Right cardiac atrium (tissue), 5 donors: Measurements from ENCODE around the gene GHR. TPM values are rescaled to one million over a fixed set of nuclear protein-coding genes. Genes with fewer than 3 reads are reported as not detected.

Source experiments
- ATAC-seq, 2 donors: fragments of 200-7000 bp; cut with Tn5 transposase; one replicate each; pipeline versions ENCODE4 v1.8.0 to v1.9.1; 2020; ENCODE audit warnings: moderate library complexity in 2 of 2, mild to moderate bottlenecking in 1 of 2
- DNase-seq, 3 donors: peaks; one replicate each; pipeline ENCODE4 v3.0.0-alpha.2; 2020
- H3K27ac ChIP-seq: one replicate; pipeline ENCODE4 v1.5.1; 2013; ENCODE audit warnings: mild to moderate bottlenecking, low read length, control low read depth, moderate library complexity
- H3K27me3 ChIP-seq: one replicate; pipeline ENCODE4 v1.6.1; 2013; ENCODE audit not compliant: control insufficient read depth, insufficient read depth
- H3K4me1 ChIP-seq: one replicate; pipeline ENCODE4 v1.6.1; 2013; ENCODE audit warnings: low read length; ENCODE audit not compliant: control insufficient read depth, insufficient read depth
- H3K4me3 ChIP-seq: one replicate; pipeline ENCODE4 v1.5.1; 2013; ENCODE audit warnings: low read length, control low read depth
- H3K9me3 ChIP-seq: one replicate; pipeline ENCODE4 v1.6.1; 2013; ENCODE audit warnings: low read length; ENCODE audit not compliant: control insufficient read depth
- WGBS: extraction: QIAGEN DNeasy Blood & Tissue Kit; methylation state at CpG from one replicate; pipeline ENCODE4 v1.1.7; 2013; 5-methylcytosine and 5-hydroxymethylcytosine counted together
- intact Hi-C, 4 donors: fragments of 100-400 bp; cut with DNase I; formaldehyde crosslinking; loops; one replicate each; pipeline versions ENCODE4 v1.11.0 to v1.14.0; 2022 to 2023
- polyA plus RNA-seq: library from polyadenylated mRNA; stranded (reverse); fragments of 200-250 nt; gene quantifications from one replicate; pipeline ENCODE4 v1.2.3, GENCODE V29; 2013
- total RNA-seq, 4 donors: library from RNA; stranded (reverse); fragmentation: NEBNext Ultra II Directional; extraction: Animal tissue kit (Norgen Biotek cat#: 25700); gene quantifications; one replicate each; pipeline ENCODE4 v1.2.1, GENCODE V29; 2021
- donor health status: healthy with polysubstance abuse.
- donor health status: DM: no; HTN: yes; CAD: no.
- donor health status: DM: no; HTN: no; CAD: no.
- donor health status: DM: no; HTN: yes; CAD: no; lungs with severe emphysema.
- donor health status: DM: yes; HTN: yes; CAD: no.

GHR gene
- total and polyA plus RNA-seq, 5 donors: 8.1 to 21.8 (median 15.3) TPM

GRCh38 chr5:42600441-42600840 lies 177.2 kb downstream of the GHR start:
- ATAC-seq (no peak), DNase-seq (no peak)
- Histone ChIP-seq H3K4me1 (peaks cover 2% of the 10 kb centered on the region), H3K27me3 (no peaks in the 10 kb centered on the region), H3K9me3 (no peaks in the 10 kb centered on the region), H3K27ac (no peak overlapping the region), H3K4me3 (no peak overlapping the region)
- intact Hi-C loops: no loop called here
- WGBS: 100% methylated on average over 1 of the region's 1 CpG

- Histone ChIP-seq H3K27me3 (no peaks in the 10 kb centered on the region), H3K9me3 (no peaks in the 10 kb centered on the region), H3K4me3 (no peak overlapping the region), H3K27ac (no peak overlapping the region), H3K4me1 (peaks cover 3% of the 10 kb centered on the region)
- DNase-seq (no peak), ATAC-seq (no peak)
- intact Hi-C loops: no loop called here
Measured at GRCh38 chr5:42604171-42604711, 181.0 kb downstream of the GHR start.

DNA sequence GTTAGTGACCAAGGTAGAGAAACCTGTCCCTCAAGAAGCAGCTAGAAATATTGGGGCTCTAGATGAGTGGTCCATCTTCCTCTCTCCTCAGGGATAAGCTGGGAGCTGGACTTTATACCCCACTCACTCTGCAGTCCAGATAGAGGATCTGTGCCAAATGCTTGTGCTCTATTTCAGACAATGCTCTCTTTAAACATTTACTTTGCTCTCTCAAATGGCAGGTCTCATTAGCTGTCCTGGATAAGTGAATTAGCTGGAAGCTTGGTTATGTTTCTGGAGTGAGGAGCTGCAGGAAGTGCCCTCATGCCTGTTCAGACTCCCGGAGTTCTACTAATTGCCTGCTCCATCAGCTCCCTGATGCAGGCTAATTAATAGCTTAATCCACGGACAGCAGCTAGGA lies 182.3 kb downstream of the GHR start:
- Histone ChIP-seq H3K9me3 (no peaks in the 10 kb centered on the region), H3K4me1 (peaks cover 3% of the 10 kb centered on the region), H3K4me3 (no peak overlapping the region), H3K27me3 (no peaks in the 10 kb centered on the region), H3K27ac (no peak overlapping the region)
- no peak for ATAC-seq
- DNase-seq: no peak
- WGBS: 78% methylated on average over 2 of the region's 2 CpGs
- intact Hi-C loops: no loop called here

DNA sequence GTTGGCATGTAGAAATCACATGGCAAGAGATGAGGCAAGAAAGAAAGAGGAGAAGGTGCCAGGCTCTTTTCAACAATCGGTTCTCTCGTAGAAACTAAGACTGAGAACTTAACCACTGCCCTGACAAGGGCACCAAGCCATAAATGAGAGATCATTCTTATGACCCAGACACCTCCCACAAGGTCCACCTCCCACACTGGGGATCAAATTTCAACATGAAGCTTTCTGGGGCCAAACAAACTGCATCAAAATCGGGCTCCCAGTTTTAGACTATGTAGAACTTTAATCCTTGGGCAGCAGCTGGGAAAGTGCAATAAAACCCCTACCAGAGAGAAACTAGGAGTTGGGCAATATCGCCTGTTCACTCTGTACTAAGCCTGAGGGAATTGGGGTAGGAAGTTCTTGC lies 183.2 kb downstream of the GHR start:
- ATAC-seq: no peak
- no peak for DNase-seq
- no peak overlapping the region for H3K27ac ChIP-seq
- no peaks in the 10 kb centered on the region for H3K9me3 ChIP-seq
- H3K4me1 ChIP-seq: peaks cover 3% of the 10 kb centered on the region
- H3K4me3 ChIP-seq: no peak overlapping the region
- 75% methylated on average over 4 of the region's 4 CpGs for WGBS
- H3K27me3 ChIP-seq: no peaks in the 10 kb centered on the region
- intact Hi-C loops: no loop called here

DNA sequence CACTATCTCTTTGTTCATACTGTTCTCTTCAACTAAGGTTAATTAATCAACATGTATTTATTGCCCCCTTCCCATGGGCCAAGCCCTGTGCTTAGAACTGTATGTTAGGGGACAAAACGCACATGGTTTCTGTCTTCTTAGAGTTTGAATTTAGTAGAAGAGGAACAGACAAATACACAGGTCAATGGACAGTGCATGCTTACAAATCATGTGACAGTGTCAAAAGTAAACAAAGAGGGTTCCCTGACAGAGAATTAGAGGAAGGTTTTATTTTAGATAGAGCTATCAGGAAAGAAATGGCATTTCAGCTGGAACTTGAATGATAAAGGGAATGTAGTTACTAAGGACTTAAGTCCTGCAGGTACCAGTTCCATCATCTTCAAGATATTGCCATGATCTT lies 188.2 kb downstream of the GHR start:
- intact Hi-C loops: no loop called here
- H3K27ac ChIP-seq: no peak overlapping the region
- H3K4me3 ChIP-seq: no peak overlapping the region
- no peaks in the 10 kb centered on the region for H3K27me3 ChIP-seq
- 89% methylated on average over 1 of the region's 1 CpG for WGBS
- H3K4me1 ChIP-seq: peaks cover 1% of the 10 kb centered on the region
- no peak for DNase-seq
- ATAC-seq: no peak
- no peaks in the 10 kb centered on the region for H3K9me3 ChIP-seq

DNA sequence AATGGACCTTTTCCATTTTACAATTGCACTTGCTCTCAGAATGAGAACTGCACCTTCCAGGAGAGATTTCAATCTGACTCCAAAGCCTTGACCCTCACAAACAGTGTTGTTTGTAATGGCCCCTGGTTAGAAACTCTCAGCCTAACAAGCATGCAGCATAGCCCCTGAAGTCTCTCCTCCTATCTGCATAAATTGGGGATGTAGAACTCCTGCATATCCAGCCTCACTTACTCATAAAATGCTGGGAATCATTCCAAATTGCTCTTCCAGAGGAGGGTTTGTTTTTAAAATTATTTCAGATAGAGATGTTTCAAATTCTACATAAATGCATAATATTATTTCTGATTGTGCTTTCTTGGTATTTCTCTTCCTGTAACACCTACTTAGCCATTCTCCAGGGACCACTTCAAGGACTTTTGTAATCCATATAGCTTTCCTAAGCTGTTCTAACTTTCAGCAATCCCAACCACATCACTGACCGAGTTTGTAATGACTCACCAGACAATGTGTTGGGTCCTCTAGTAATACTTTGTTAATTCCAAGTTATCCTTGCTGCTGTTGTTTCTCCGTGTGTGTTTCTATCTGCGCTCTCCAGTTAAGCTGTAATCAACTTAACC lies 189.6 kb downstream of the GHR start:
- DNase-seq (no peak), ATAC-seq (peak in 1 of 2 donors; percentile 51)
- WGBS: 53% methylated on average over 3 of the region's 3 CpGs
- H3K27me3 ChIP-seq: no peaks in the 10 kb centered on the region
- no peak overlapping the region for H3K4me3 ChIP-seq
- H3K9me3 ChIP-seq: no peaks in the 10 kb centered on the region
- H3K4me1 ChIP-seq: peaks cover 1% of the 10 kb centered on the region
- H3K27ac ChIP-seq: no peak overlapping the region
- intact Hi-C loops: no loop called here

GRCh38 chr5:42614509-42614908 lies 191.3 kb downstream of the GHR start:
- ATAC-seq: no peak

DNA sequence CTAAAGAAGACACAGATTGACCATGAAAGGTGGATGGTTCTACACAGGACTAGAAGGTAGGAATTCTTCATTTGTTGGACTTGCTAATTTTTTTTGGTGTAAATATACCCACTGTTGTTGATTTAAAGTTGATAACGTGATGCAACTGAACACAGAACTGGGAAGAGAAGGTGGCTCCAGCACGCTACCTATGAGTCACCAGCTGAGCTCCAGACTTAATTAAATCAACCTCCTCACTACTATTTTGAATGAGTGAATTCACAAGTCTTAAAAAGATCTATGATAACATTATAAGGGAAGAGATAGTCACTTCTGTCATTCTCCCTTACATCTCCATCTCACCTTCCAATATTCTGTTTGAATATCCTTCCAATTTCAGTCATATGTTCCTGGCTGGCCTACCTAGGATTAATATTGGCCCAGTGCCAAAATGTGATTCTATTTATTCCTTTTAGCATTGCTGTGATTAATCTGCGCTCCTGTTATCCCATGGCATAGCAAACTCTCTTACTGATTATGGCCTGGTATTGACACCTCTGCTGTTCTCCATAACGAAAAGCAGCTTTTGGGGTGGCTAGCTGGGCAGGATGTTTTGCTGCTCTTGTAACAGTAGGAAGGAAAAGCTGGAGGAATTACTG lies 197.5 kb downstream of the GHR start:
- Histone ChIP-seq H3K4me3 (no peak overlapping the region), H3K27me3 (no peaks in the 10 kb centered on the region), H3K9me3 (no peaks in the 10 kb centered on the region), H3K4me1 (peaks cover 9% of the 10 kb centered on the region), H3K27ac (peak overlapping the region; percentile 85)
- no peak for DNase-seq
- ATAC-seq: no peak
- intact Hi-C loops: no loop called here
- 61% methylated on average over 4 of the region's 4 CpGs for WGBS

More at GRCh38 chr5:42614509-42614908, 191.3 kb downstream of the GHR start:
- no peak overlapping the region for H3K27ac ChIP-seq
- H3K4me3 ChIP-seq: no peak overlapping the region
- intact Hi-C loops: no loop called here
- peaks cover 1% of the 10 kb centered on the region for H3K4me1 ChIP-seq
- DNase-seq: no peak
- no peaks in the 10 kb centered on the region for H3K27me3 ChIP-seq
- H3K9me3 ChIP-seq: no peaks in the 10 kb centered on the region

DNA sequence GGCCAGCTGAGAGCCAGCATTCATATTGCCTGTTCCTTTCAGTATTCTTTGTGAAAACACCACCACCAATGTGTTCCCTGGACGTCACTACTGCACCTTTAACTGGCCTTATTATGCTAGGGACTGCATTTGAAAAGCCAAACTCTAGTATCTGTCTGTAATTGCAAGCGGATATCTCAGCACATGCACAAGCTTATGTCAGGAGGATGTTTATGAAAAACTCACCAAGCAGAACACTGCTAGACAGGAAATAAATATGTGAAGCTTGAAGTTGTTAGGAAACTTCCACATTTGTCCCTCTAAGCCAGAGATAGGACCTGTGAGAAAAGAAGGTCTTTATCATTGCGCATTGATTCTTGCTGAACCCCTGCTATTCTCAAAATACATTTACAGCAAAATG lies 198.0 kb downstream of the GHR start:
- Histone ChIP-seq H3K4me3 (no peak overlapping the region), H3K27me3 (no peaks in the 10 kb centered on the region), H3K9me3 (no peaks in the 10 kb centered on the region), H3K27ac (peak overlapping the region; percentile 85), H3K4me1 (peaks cover 9% of the 10 kb centered on the region)
- intact Hi-C loops: no loop called here
- 39% methylated on average over 3 of the region's 3 CpGs for WGBS
- peak in 1 of 2 donors; percentile 19 for ATAC-seq
- DNase-seq: no peak

DNA sequence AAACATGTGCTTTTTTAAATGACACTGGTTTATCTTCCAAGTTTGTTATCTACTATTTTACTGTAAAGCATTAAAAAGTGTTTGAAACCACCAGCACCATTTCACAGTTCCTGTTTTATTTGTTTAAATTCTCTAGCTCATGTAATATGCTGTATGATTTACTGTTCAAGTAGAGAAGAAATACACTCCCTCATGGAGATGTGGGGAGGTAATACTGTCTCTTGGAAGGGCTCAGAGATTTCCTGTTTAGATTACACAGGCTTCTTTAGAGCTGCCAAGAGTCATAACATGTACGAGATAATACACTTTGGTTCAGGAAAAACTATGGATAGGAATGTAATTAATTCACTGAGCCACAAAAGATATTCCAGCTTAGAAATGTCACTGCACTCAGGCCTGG lies 198.4 kb downstream of the GHR start:
- ATAC-seq (peak in 1 of 2 donors; percentile 16), DNase-seq (no peak)
- no peaks in the 10 kb centered on the region for H3K9me3 ChIP-seq
- intact Hi-C loops: no loop called here
- H3K4me1 ChIP-seq: peaks cover 9% of the 10 kb centered on the region
- 8% methylated on average over 1 of the region's 1 CpG for WGBS
- no peak overlapping the region for H3K27ac ChIP-seq
- no peaks in the 10 kb centered on the region for H3K27me3 ChIP-seq
- no peak overlapping the region for H3K4me3 ChIP-seq

DNA sequence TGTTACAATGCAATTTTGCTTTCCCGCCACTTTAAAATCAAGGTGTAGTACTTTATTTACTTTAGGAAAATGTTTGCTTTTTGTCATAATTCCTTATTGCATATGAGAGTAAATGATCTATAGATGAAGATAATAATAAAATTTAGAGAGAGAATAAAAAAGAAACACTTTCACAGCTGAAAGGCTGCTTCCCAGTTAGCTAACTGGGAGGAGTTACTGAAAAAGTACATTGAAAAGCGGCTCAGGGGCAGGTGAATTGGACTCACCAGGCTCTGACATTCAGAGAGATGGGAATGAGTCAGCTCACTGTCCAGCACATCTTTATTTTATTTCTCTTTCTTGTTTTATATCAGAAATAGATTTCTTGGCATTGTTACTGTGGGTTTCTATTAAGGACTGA lies 201.7 kb downstream of the GHR start:
- WGBS: 97% methylated on average over 2 of the region's 2 CpGs
- Histone ChIP-seq H3K9me3 (no peaks in the 10 kb centered on the region), H3K27me3 (no peaks in the 10 kb centered on the region), H3K4me3 (no peak overlapping the region), H3K27ac (no peak overlapping the region), H3K4me1 (peaks cover 9% of the 10 kb centered on the region)
- no peak for DNase-seq
- ATAC-seq: no peak
- intact Hi-C loops: no loop called here
